Stimulated activated CD8-positive, alpha-beta memory T cell treated with anti-CD3 and anti-CD28 coated beads, Interleukin-15, amount 100 ng/mL, for 48 hours (primary cell): Measurements from ENCODE around the gene ATP6V0D1.

Experiments
- DNase-seq, 2 donors: peaks; one replicate each; pipeline ENCODE4 v3.0.0-alpha.2; 2020; ENCODE audit warnings: low read depth in 2 of 2

Gene ATP6V0D1

DNA sequence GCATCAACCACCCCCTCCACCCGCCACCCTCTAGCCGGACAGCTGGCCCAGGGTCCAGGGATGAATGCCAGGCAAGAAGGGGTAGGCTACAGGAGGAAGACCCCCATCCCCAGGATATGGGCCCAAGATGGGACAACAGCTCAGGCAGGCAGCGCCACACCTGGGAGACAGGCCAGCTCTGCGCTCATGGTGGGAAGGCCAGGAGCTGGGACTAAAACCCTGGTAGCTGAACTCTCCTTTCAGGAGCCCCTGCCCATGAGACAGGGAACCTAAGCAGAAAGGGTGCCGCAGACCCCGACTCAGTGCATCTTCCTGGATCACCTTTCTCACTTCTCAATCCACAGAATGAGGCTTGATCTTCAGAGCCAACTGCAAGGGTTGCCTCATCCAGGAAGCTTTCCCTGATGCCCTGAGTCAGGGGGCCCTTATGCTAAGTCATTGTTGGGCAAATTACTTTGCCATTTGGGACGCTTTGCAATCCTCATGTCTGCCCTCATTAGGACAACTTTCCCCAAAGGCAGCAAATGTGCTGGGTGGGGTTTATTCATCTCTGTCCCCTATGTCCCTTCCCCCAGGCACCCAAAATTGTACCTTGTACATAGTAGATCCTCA is 73.7 kb downstream of the ATP6V0D1 start:
- no peak for DNase-seq

DNA sequence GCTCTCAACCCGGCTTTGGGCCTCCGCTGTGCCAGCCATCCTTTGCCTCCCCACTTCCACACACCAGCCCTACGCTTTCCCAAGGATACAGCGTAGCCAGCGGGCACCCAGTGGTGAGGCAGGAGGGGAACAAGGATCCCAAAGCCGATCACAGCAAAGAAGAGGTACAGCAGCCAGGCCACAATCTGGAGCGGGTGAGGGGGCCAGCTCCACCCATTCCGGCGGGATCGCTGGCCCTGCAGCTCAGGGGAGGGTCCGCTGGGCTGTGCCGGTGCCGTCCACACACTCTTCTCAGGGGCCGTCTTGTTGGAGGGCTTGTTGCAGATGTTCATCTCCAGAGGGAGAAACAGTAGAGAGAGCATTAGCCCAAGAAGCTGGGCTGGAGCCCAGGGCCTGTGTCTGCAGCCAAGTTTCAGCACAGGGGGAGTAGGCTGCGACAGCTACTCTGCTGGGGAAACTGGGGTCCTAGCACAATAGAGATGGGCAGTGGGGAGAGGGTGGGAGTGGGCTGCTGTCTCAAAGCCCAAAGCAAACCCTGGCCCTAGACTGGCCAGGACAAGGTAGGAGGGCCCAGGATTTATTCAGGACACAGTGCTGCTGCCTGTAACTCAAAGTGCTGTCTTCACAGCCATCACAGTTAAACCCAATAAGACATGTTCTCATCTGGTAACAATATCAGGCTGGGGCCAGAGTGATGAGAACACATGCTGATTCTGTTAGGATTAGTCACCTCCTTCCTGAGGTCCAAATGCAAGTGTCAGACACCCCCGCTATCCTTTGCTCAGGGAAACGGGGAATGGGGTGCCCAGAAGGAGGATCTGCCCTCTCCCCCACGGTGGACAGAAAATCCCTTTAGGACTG is 74.6 kb downstream of the ATP6V0D1 start:
- DNase-seq = no peak

DNA sequence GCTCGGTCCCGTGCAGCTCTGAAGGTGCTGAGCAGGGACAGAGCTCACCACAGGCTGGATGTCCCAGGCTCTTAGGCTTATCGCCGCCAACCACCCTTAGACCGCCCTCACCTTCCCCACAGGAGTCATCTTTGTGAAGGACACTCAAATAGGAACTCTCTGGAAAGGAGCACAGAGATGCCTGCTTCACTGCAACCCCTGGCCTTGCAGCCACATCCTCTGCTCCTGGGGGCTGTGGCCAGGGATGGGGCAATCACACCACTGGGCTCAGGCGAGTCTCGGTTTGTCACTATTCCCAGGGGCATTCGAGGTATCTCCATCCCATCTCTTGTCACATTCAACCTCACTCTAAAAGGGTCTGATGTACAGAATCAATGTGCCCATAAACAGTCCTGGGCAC is 75.6 kb downstream of the ATP6V0D1 start:
- no peak for DNase-seq

DNA sequence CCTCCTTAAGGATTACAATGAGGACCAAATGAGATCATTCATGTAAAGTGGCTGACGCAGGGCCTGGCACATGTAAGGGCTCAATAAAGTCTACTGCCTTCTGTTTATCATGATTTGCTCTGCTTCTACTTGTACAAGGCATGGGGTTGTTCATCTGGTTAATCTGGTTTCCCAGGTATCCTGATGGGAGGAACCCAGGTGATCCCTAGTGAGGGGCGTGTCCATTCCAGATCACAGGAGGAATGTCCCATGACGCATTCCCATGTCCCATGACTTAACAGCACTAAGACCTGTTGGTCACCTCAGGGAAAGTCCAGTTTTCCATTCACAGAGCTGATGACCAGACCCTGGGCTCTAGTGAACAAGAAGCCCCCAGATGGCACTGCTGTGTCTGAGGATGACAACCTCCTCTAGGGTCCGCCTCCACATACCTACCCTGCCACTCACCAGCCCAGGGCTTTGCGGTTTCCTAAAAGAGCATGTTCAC is 76.2 kb downstream of the ATP6V0D1 start:
- no peak for DNase-seq

DNA sequence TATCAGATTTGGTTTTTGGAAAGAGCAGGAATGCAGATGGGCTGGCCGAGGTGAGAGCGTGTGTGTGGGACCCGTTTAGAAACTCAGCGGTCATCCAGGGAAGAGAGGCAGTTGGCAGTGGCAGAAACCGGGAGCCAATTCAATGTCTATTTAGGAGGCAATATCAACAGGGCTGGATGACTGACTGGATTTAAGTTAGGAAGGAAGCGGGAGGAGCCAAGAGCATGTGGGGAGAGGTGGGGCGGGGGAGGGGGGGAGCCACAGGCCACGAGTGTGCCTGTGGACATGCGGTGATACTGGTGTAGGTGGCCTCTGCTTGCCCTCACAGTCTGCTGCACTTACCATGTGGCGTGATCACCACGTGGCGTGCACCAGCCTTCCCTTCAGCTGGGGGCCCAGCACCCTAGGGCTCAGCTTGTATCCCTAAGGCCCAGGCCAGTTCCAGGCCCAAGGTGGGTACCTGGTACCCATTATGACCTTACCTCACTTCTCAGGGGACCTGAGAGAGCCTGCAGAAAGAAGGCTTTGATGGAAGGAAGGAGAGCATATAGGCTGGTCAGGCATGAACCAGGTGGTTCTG is 76.9 kb downstream of the ATP6V0D1 start:
- no peak for DNase-seq

DNA sequence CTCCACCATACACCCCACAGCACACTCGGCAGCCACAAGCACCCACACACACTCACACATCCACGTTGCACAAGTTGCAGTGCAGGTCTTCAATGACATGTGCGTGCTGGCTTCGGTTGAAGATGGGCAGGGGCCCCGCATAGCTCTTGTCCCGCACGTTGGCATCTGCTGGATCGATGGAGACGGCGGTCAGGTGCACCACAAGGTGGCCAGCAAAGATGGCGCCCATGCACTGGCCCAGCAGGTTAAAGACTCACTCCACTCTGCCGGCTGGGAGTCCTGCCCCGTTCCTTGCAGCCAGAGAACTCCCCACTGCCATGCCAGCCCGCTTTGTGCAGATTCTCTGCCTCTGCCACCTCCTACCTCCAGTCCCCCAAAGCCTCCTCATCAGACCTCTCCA is 80.1 kb downstream of the ATP6V0D1 start:
- DNase-seq = no peak

DNA sequence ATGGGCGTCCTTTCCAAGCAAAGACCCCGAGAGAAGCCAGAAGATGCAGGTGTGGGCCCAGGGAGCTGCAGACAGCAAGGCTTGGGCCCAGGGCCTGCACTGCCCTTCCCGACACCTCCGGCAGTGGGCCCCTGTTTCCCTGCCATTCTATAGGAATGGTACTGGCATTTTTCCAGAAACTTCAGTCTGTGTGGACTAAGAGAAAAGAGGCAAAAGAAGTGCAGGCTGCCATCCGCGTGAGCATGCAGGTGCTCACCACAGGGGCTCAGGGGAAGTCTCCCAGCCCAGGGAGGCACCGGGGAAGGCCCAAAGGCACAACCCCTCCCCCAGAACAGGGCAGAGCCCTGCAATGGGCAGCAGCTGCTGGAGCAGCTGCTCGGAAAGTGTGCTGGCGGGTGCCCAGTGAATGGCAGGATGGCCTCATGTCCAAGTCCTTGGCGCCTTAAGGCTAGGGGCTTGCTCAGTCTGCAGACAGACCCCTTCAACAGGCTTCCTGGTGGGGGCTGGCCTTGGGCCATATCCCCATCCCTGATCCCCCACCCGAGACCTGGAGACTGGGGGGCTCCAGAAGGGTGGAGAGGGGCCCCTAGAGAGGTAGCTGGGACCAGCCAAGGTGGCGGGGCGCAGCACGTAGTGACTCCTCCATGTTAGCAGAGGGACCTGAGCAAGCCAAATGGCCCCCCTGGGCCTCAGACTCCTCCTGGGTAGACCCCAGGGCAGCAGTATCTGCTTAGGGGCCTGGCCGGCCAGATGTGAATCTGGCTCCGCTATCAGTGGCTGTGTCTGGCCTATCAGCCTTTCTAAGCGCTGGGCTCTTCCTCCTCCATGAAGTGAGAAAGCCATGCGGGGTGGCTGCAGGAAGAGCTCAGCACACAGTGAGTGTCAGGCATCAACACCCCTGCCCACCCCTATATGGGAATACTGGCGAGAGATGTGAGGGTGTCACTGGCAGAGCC is 80.9 kb downstream of the ATP6V0D1 start:
- DNase-seq = no peak

DNA sequence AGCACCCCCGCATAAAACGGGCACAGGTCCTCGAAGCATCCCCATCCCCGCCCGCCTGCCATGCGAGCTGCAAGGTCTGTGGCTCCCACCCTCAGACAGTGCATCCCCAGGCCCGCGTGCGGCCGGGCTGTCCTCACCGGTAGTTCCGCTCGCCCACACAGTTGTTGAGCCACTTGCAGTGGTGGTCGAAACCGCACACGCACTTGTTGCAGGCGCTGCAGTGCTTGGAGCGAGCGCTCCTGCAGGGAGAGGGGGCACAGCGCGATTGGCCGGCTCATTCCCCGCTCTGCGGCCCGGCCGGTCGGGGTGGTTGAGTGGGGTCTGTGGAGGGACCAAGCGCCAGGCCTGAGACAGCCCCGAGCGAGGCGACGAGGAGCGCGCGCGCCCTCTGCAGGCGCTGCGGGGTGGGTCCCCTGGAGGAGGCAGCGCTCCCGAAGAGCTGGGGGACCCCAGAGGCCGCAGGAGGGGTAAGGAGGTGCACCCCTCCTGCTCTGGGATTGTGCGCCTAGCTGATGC is 81.7 kb downstream of the ATP6V0D1 start:
- peak; percentile 32 to 37 for DNase-seq

DNA sequence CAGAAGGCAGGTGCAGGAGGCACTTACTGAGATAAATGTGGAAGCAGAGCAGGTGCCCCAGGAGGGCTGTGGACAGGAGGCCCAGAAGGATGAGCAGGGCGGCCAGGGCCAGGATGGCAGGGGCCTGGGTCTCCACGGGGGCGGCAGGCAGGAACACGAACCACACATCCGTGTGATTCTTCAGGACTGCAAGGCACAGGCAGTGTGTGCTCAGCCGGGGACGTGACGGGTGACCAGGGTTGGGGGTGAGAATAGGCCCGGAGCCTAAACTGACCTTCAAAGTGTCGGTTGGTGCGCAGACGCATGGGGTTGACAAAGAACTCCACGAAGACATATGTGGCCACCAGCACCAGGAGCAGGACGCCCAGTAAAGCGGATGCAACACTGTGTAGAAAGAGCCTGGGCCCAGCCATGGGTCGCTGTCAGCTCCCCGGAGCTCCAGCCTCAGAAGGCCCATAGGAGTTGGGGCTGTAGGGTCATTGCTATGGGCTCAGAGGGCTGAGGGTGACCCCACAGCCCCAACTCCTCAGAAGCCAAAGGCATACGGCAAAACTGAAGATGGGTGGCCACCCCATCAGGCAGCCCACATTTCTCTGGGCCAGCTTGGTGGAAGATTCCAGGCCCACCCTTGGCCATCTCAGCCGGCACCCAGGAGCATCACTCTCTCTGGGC is 82.3 kb downstream of the ATP6V0D1 start:
- no peak for DNase-seq

DNA sequence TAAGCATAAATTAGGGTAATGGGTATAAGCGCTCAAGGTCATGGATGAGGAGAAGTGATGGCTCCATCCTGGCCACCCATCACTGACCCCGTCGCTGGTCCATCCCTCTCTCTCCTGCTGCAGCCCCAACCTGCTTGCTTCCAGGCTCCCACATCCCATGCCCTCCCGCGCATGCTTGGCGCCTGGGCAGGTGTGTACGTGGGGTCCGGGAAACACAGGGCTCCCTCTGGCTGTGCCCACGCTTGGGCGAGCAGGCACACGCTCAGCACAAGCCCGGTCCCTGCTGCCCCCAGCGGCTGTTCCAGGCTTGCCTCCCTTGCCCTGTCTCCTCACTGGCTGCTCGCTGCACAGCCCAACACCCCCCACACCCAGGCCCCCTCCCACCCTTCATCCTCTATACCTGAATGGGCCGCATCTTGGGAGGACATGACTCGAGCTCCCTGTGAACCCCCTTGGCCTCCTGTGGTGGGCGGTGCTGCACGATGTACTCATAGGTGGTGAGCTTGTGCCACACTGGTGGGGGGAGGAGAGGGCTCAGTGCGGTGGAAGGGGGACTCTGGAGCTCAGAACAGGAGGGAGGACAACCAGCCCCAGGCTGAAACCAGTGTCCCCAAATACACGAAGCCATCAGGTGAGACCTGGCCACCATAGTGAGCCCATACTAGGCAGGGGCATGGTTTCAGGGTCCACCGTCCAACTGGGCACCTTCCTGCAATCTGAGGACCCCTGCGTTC is 83.0 kb downstream of the ATP6V0D1 start:
- DNase-seq = no peak

DNA sequence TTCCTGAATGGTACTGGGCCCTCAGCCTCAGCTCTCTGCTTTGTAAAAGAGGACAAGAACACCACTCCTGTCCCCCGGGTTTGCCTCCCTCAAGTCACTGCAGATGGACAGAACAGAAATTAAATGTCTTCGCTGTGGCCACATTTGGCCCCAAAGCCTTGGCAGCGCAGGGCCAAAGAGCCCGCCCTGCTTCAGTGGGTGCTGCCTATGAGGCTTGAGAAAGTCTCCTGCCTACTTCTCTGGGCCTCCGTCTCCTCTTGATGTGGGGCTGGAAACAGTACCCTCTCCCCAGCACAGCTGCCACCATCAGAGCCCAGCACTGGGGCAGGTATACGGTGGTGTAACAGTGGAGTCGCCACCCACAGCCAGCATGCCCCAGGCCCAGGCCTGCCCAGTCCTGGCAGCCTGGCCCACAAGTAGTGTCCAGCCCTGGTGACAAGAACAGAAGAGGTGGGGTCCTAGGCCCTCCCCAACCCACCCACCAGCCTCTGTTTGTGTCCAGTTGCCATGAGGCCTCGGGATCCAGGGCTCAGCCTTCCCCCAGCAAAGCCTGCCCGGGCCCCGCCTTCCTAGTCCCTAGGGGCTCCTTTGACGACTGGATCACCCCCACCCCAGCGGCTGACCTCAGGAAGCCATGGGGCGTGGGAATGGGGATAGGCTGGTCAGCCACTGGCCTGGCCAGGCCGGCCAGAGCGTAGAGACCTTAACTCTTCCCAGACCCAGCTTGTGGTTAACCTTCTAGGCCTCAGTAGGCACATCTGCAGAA is 83.7 kb downstream of the ATP6V0D1 start:
- no peak for DNase-seq

DNA sequence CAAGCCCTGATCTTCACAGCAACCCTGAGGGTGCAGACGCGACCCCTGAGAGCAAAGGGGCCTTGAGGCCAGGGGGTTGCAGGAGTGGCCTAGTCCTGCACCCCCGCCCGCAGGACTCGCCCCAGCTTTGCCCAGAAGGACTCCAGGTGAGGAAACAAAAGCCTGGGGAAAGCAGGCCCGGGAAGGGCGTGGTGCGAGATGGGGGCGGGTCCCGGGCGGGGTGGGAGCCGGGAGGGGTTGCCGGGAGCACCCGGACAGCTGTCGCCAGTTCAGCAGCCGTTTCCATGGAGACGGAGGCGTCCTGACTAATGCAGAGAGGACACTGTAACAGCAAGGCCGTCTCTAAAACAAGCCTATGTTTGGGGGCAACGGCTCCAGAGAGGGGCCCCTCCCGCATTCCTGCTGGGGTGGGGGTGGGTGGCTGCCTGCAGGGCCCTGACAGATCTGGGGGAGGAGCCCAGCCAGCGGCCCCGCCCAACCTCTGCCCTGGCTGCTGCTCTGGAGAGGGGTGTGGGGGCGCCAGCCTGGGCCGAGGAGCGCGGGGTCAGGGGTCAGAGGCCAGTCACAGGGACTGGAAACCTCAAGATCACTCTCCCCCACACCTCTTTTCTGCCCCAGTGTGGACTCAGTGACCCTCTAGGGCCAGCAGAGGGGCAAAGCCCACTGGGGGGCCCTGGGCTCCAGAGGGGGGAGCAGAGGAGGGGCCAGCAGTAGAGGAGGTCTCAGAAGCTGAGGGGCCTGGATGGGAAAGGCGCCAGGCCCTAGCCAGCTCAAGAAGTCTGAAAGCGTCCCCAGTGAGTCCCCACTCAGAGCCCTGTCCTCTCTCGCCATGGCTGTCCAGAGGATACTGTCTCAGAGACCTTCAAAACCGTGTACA is 84.6 kb downstream of the ATP6V0D1 start:
- no peak for DNase-seq

DNA sequence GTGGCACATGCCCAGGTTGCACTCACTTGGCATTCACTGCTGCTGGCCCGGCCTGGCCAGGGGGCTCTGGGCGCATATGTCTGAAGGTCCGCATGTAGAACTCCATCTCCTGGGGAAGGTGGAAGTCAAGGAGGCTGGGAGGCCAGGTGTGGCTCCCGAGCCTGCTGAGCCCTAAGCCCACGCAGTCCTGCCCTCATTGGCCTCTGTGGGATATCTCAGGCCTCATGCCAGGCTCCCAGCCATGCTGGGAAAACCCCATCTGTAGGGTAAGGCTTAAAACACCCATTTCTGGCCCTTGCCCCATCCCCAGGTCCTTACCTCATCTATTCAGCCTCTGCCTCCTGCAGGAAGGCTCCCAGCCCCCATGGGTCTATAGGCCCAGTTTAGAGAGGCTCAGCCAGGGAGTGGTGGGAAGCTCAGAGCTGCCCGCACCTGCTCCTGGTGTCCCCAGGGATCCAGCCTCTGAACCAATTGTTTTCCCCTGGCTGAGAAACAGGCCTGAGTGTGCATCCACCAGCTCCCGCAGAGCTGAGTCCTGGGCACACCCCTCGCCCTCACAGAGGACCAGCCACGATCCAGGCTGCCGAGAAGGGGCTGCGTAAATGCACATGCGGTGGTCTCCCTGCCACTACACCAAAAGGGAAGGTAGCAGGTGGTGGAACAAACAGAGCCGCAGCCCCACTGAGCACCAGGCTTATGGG is 85.3 kb downstream of the ATP6V0D1 start:
- no peak for DNase-seq

DNA sequence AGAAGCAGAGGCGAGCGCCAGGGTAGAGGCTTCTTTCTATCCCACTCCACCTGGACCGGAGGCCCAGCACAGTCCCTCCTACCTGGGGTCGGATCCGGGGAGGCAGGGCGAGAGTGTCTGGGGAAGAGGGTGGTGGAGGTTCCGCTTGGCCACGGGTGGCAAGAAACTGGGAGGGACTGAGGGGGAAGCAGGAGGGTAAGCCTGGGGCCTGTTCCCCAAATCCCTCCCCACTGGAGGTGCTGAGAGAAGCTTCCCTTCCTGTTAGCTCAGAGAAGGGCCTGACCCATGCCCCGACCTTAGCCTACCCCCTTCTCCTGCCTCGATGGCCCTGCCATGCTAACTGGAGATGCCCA is 85.9 kb downstream of the ATP6V0D1 start:
- no peak for DNase-seq

DNA sequence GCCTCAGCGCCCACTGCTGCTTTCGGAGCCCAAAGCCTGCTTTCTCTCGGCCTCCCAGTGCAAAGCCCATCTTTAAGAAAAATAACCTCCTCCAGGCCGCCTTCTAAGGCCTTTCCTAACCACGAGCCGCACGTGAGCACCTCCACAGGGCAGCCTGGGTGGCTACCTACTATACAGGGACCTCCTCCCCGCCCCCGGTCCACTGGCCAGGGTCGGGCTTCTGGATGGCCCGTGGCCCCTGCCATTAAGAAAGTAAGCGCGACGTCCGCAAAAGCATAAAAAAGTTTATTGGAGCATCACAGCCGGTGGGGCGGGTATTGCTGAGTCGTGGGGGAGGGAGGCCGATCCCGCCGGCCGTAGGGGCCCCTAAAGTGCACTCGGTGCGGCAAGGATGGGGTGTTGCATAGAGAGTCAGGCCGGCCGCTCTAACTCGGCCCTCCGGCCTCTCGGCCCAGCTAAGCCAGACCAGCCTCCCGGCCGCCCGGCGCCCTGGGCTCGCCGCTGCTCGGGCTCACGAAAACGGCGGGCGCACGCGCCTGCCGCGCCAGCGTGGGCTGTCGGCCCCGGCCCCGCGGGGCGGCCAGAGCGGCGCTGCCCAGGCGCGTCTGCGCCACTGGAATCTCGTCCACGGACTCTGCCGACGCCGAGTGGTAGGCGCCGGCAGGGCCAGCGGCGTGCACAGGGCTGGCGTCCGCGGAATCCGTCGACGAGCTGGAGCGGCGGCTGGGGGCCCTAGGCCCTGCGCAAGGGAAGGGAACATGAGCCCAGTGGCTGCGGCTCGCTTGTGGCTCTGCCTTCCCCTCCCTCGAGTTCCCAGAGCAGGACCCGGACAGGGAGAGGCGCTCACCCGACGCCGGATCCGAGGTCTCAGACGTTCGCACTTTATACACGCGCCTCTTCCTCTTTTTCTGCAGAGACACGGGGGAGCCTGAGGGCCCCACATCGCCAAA is 86.5 kb downstream of the ATP6V0D1 start:
- DNase-seq = no peak

DNA sequence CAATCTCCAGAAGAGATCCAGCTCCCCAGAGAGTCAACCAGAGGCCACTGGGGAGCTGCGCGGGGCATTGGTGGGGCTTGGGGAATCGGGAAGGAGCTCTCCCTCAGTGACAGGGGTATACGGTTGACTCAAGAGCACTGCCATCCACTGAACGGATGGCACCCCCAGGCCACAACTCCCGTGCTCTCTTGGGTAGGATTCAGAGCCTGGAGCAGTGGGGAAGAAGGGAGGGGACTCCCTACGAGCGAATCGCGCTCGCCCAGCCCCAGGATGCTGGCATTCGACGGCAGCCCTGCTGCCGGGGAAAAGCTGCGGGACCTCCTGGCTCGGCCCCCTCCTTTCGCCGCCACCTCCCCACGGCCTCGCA is 87.2 kb downstream of the ATP6V0D1 start:
- no peak for DNase-seq
